Measurements from ENCODE around the gene AGXT2.

GRCh38 chr5:35082530-35082929, 34.8 kb upstream of the AGXT2 start:
- TF ChIP-seq CTCF (IDR thresholded peaks at IDR 0.05 in 2 of 3, conservative IDR thresholded peaks at IDR 0.05 in 1 of 3; ENCODE audit: borderline replicate concordance in 1 of 3, insufficient read depth in 1 of 3, low read depth in 2 of 3, low read length in 2 of 3) (no peak), ZBTB33 (IDR thresholded peaks at IDR 0.05; ENCODE audit: extremely low read depth, insufficient replicate concordance, low read length) (no peak), ATF3 (IDR thresholded peaks at IDR 0.05) (no peak), POLR2AphosphoS5 (IDR thresholded peaks at IDR 0.05; ENCODE audit: low read depth, low read length) (no peak), EZH2 (IDR thresholded peaks at IDR 0.05) (no peak), FOSL1 (IDR thresholded peaks at IDR 0.05; ENCODE audit: low read depth) (no peak), ZFX (IDR thresholded peaks at IDR 0.05) (no peak), POLR2A (IDR thresholded peaks at IDR 0.05; ENCODE audit: borderline replicate concordance, extremely low read depth, insufficient read depth, insufficient read length) (no peak), JUND (IDR thresholded peaks at IDR 0.05) (no peak), CBX3 (IDR thresholded peaks at IDR 0.05; ENCODE audit: low read depth) (no peak), YY1 (IDR thresholded peaks at IDR 0.05; ENCODE audit: extremely low read depth, insufficient replicate concordance, low read depth, low read length) (no peak)
- TF ChIP-seq, protein P1, sequence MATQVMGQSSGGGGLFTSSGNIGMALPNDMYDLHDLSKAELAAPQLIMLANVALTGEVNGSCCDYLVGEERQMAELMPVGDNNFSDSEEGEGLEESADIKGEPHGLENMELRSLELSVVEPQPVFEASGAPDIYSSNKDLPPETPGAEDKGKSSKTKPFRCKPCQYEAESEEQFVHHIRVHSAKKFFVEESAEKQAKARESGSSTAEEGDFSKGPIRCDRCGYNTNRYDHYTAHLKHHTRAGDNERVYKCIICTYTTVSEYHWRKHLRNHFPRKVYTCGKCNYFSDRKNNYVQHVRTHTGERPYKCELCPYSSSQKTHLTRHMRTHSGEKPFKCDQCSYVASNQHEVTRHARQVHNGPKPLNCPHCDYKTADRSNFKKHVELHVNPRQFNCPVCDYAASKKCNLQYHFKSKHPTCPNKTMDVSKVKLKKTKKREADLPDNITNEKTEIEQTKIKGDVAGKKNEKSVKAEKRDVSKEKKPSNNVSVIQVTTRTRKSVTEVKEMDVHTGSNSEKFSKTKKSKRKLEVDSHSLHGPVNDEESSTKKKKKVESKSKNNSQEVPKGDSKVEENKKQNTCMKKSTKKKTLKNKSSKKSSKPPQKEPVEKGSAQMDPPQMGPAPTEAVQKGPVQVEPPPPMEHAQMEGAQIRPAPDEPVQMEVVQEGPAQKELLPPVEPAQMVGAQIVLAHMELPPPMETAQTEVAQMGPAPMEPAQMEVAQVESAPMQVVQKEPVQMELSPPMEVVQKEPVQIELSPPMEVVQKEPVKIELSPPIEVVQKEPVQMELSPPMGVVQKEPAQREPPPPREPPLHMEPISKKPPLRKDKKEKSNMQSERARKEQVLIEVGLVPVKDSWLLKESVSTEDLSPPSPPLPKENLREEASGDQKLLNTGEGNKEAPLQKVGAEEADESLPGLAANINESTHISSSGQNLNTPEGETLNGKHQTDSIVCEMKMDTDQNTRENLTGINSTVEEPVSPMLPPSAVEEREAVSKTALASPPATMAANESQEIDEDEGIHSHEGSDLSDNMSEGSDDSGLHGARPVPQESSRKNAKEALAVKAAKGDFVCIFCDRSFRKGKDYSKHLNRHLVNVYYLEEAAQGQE (IDR thresholded peaks at IDR 0.05; ENCODE audit: low read depth) = no peak
- TF ChIP-seq, protein P2, sequence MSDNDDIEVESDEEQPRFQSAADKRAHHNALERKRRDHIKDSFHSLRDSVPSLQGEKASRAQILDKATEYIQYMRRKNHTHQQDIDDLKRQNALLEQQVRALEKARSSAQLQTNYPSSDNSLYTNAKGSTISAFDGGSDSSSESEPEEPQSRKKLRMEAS (IDR thresholded peaks at IDR 0.05) = no peak

All from HCT116 (cell line).